GM21447 (cell line): ENCODE measurements around the gene ATAD3C.
"Not testable (repeated sequence)": the region's sequence is repeated elsewhere in the genome, so short reads cannot be mapped to it uniquely, and the experiment has no call there.

Experiments
- ATAC-seq: cut with Tn5 transposase; IDR thresholded peaks from one replicate; pipeline ENCODE4 v1.9.1; 2021; ENCODE audit not compliant: unreplicated experiment

Gene ATAD3C

GRCh38 chr1:1449099-1449739, at the start of gene ATAD3C:
ATAD3C (plus strand) TSS chr1:1449689; CDS start chr1:1450684, 995 bp downstream.
- no peak for ATAC-seq

- no peak for ATAC-seq
Measured at GRCh38 chr1:1399872-1400575, 49.5 kb upstream of the ATAD3C start.

GRCh38 chr1:1400576-1401456, 48.7 kb upstream of the ATAD3C start:
- ATAC-seq = no peak

GRCh38 chr1:1401457-1402010, 48.0 kb upstream of the ATAD3C start:
- ATAC-seq = no peak

- ATAC-seq = no peak
Measured at GRCh38 chr1:1402072-1402900, 47.2 kb upstream of the ATAD3C start.

GRCh38 chr1:1402901-1403392, 46.5 kb upstream of the ATAD3C start:
- not testable (repeated sequence) for ATAC-seq

- ATAC-seq = no peak
Measured at GRCh38 chr1:1403653-1404052, 45.8 kb upstream of the ATAD3C start.

- no peak for ATAC-seq
Measured at GRCh38 chr1:1406101-1406820, 43.2 kb upstream of the ATAD3C start.

DNA sequence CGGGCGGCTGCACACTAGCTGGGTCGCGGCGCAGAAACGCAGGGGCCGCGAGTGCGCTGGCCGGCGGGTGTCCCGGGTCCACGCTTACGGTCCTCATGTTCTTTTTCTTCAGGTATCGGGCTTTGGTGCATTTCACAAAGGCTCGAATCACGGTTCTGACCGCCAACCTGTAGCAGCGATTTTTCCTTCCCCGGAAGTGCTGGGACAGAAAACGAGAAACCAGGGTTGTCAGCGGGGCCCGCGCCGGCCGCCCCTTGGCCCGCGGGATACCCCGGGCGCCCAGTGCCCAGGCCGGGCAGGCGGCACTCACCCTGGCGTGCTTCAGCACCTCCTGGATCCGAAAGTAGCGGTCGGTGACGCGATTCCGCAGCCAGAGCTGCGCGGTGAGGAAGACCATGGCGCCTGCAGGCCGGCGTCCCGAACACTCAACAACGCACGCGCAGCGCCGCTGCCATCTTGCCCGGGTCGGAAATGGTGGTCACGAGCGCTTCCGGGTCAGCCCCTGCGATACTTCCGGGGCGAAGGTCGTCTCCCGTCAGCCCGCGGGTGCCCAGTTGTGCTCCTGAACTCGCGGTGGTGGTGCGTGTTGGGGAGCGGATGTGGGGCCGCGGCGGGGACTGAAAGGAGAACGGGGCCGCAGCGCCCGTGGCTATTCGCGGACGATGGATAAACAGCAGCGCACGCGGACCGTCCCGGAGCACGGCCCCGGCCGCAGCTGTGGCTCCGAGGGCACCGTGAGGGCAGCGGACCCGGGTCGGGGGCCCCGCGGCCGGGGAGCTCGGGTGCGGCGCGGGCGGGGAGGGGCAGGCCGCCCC, 42.5 kb upstream of the ATAD3C start, which contains the start of gene MRPL20:
MRPL20 (minus strand) TSS at position 473 of the 815 bp plus-strand sequence; CDS start at position 397, 76 bp downstream.
- peak; percentile 89 for ATAC-seq

- ATAC-seq = peak; percentile 4
Measured at GRCh38 chr1:1407636-1408318, 41.7 kb upstream of the ATAD3C start.

DNA sequence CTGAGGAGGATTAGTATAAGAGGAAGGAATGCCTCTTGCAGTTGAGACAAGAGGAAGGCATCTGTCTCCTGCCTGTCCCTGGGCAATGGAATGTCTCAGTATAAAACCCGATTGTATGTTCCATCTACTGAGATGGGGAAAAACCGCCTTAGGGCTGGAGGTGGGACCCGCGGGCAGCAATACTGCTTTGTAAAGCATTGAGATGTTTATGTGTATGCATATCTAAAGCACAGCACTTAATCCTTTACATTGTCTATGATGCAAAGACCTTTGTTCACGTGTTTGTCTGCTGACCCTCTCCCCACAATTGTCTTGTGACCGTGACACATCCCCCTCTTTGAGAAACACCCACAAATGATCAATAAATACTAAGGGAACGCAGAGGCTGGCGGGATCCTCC, 39.3 kb upstream of the ATAD3C start:
- not testable (repeated sequence) for ATAC-seq

GRCh38 chr1:1411626-1412025, 37.9 kb upstream of the ATAD3C start:
- no peak for ATAC-seq

DNA sequence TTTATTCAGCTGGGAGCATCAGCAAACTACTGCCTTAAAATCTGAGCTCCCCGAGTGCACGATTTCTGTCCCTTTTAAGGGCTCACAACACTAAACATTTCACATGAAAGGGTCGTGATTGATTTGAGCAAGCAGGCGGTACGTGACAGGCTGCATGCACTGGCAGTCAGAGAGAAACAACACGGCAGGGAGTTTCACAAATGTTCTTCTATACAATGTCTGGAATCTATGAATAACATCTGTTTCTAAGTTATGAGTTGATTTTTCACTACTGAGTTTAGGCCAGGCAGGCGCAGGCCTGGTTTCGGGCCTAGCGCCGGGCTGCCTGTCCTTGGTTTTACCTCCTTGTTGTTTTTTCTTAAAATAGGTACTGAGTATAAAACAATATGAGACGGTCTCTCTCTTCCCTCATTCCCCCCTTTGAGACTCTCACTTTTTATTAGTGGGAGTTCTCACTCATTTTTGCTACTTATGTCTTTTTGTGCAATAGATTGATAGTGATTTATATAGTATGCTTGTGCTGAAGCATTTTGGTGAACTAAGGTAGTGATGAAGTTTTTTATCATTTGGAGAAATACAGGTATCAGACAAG, 37.1 kb upstream of the ATAD3C start:
- not testable (repeated sequence) for ATAC-seq

DNA sequence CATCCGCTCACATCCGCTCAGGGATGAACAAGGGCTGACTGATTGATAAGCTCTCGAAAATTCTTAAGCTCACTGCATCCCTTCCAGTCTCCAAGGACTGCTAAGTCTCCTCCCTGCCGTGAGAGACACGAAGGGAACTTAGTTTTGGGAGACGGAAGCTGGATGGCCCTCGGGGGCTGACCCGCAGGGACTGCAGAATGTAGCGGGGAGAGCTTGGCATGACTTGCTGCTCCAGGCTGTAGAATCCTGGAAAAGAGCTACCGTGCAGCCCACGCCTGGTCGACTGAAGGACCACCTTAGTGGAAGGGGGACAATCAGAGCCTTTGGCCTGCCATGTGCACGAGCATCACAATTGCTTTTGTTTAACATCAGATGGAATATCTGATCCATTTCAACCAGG, 33.7 kb upstream of the ATAD3C start:
- no peak for ATAC-seq

GRCh38 chr1:1417396-1417795, 32.1 kb upstream of the ATAD3C start:
- ATAC-seq = not testable (repeated sequence)

GRCh38 chr1:1417825-1418463, 31.5 kb upstream of the ATAD3C start:
- not testable (repeated sequence) for ATAC-seq
